ENCODE data around the gene CNTN1.

DNA sequence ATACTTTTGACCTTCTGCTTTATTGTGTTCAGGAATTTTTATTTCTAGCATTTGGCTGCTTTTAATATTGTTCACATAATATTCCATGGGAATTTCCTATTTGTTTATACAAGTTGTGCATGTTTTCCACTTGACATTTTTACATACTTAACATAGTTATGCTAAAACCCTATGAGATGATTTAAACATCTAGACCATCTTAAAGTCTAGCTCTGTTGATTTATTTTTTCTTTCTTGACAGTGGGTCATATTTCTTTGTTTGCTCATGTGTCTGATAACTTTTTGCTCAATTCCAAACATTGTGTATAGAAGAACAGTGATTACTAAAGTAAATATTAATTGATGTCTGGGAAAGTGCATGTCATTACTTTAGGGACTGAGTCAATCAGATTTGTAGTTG, 293.8 kb downstream of the CNTN1 start:
- TF ChIP-seq POLR2A (IDR thresholded peaks at IDR 0.05; ENCODE audit: low read length) (no peak), GATA1 (IDR thresholded peaks at IDR 0.05; ENCODE audit: low read depth, low read length) (no peak)
